ENCODE data around the gene C1QC.

Gene C1QC

DNA sequence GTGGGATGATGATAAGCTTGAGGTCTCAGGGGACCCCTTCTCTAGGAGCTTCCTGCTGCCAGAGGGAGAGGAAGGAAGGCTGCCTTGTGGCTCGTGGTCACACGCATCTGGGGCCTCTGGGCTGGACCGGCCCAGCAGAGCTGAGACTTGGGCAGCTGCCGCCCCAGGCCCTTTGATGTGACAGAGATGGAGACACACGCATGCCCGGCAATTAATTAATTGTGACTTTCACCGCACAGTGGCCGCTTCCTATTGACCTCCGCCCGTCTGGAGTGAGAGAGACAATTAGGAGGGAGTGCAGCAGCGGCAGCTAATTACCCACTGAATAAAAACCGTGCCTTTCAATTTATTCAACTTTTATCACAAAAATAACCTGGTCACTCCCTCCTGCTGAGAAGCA, 23.6 kb upstream of the C1QC start:
- DNase-seq = no peak

DNA sequence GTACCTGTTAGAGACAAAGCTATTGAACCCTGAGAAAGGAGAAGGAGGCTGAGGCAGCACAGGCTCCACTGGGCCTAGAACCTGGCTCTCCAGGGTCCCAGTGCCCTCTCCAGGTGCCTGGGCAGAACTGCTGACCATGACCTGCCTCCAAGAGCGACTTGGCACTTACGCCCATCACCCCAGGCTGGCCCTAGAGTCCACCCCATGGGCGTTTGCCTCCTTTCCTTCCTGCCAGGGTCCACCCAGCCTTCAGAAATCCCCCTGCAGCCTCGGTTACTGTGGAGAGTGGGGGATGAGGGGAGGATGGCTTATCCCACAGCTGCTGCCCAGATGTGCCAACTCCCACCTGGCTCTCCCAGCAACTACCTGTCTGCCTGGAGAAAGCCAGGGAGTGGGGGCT, 21.7 kb upstream of the C1QC start:
- DNase-seq = no peak

DNA sequence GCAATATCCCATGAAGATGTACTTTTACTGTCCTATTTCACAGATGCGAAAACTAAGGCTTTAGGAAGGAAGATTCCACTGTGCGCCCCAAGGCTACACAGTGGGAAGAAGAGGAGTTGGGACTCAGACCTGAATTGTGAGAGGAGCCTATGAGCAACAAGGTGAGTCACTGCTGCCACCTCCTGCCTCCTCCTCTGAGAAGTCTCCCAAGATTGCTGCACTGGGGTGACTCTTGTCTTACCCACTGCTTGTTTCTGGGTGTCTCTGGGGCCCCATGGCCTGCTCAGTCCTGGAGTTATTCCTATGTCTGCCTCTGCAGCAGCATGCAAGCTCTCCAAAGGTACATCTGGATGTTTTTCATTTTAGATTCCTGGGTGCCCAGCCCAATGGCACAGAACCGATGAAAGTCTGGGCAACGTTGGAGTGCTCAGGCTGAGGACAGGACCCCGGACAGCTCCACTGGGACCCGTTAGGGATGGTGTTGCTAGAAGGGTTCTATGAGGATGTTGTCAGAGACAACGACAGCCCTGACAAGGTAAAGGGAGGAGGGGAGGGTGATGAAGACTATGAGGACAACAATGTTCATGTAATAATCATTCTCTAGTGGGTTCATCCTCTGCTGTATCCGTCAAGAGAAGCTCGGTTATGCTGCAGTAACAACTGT, 18.0 kb upstream of the C1QC start:
- no peak for DNase-seq

DNA sequence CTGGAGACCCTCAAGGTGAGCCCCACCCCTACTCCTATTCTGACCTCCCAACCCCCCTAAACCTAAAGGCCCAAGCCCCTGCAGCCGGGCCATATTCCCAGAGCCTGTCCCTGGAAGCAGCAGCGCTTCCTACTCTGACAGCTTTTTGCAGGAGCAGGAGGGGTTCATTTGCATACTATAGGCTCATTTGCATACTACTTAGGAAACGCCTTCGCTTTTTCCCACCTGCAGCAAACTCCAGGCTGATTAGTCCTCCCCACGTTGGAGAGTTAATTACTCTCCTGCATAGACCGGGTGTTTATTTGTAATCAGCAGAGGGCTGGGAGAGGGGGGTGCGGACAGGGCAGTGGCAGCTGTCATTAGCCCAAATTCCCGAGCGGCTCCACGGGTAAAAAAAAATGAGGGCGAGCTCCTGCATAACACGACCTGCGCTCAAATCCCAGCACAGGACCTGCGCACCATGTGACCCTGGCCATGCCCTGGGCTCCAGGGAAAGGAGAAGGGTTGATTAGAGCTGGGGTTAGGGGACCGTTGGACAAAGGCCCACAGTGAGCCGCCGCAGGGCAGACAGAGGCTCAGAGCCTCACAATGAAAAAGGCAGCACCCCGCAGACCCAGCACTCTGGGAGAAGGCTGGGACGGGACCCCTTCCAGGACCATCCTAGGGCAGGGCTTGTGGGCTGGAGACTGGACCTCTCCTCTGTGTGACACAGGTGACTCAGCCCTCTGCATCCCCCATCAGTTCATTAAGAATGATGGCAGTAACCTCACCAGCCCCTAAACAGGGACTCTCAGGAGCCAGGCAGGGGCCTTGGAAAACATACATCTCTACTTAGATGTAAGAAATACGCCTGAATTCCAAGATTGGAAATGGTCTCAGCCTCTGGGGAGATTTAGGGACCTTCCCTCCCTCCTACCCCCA, 16.9 kb upstream of the C1QC start:
- DNase-seq = peak; percentile 64

DNA sequence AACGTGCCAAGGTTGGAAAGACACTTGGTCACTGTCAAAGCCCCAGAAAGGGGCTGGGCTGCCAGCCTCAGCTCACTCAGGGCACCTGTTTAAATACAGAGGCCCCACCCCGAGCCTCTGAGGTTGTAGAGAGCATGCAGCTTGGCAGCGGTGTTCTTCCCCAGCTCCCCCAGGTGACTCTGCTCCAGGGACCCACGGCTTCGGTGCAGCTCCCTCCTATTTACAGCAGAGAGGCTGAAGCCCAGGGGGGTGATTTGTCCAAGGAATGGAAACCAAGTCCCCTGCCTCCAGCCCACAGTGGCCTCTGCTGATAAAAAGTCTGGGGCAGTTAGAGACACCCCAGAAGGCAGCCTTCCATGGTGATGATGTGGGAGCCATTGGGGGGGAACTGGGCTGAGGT, 16.1 kb upstream of the C1QC start:
- peak; percentile 35 for DNase-seq

DNA sequence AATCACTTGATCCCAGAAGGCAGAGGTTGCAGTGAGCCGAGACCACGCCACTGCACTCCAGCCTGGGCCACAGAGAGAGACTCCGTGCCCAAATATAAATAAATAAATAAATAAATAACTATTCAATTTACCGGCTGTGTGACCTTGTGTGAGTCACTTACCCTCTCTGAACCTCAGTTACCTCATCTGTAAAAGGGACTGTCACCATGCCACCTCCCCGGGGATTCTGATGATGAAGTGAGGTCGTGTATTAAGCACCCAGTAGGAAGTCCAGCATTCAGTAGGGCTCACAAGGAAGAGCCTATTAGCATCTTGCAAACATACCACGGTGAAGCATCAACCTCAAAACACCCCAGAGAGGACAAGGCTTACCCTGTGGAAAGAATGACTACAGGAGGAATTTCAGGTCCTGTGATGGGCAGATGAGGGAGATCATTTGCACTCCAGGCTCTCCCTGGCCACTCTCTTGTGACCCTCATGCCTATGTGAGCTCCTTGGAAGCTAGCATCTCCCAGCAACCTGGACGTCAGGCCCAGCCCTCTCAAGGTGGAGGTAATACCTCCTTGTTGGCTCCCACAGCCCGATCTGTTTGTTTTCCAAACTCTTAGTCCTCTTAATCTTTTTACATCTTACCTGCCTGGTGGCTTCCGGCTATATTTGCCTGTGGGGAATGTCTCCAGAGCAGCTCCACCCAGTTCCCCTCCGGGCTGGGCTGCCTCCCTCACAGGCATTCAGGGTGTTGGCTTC, 14.6 kb upstream of the C1QC start:
- no peak for DNase-seq

DNA sequence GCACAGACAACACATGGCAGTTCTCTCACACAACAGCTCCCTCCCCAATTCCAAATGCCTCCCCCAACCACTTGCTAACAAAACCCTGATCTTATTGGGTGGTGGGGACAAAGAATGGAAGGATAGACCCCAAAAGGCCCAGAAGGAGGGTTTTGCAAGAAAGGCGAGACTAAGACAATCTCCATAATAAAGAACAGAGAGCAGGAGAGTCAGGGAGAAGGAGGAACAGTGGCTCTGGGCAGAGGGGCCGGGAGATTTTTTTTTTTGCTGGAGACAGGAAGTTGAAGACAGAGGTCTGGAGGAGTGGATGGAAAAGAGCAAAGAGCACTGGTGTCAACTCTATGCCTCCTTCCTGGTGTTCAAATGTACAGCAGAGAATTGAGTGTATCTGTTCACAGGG, 13.5 kb upstream of the C1QC start:
- no peak for DNase-seq

DNA sequence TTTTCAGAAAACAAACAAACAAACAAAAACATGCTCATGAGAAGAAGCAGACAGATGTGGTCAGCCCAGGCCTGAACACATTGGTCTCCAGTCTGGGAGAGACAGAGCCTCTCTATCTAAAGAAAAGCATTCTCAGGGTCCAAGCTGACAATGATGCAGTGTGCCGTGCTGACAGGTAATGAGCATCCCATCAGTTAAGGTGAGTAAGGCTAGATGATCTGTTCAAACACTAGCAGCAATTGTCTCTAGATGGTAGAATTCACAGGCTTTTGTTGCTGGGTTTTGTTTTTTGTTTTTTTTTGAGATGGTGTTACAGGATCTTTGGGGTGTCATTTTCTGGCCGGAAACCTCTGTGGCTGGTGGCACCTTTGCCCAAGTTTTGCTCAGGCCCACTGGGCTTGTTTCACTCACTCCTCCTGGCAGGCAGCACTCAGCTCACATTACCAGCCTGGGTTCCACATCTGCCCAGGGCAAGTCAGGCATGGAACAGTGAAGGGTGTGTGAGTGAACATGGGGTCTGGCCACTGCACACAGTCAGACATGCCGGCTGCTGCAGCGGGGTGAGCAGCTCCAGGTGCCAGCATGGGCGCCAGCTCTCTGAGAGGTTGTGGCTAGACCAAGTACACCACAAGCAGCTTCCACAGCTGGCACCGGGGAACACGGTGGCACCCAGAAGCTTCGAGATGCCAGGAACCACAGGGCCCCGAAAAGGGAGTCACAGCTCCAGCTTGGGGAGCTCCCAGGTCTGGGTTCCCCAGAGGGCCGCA, 9.6 kb upstream of the C1QC start:
- no peak for DNase-seq

DNA sequence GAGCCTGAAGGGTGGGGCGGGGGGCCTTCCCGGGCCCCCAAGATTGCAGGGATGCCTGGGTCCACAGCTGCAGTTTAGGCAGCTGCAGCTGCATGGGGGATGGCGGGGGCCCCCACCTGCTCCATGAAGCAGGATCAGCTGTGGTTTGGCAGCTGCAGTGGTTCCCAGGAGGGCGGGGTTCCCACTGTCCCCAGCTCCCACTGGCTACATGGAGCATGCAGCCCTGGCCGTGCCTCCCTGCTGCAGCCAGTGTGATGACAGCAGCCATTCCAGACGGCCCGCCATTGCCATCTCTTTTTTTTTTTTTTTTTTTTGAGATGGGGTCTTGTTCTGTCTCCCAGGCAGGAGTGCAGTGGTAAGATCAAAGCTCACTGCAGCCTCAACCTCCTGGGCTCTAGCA, 8.0 kb upstream of the C1QC start:
- no peak for DNase-seq

DNA sequence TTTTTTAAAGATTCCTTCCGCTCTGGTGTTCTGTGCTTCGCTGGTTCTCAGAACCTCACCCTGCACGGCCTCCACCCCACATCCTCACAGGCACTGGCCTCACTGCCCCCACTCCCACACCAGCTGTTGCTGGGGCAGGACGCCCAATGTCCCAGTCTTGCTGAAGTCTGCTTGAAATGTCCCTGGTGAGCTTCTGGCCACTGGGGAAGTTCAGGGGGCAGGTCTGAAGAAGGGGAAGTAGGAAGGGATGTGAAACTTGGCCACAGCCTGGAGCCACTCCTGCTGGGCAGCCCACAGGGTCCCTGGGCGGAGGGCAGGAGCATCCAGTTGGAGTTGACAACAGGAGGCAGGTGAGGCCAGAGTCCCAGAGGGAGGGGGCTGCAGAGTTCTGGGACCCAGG, 7.1 kb upstream of the C1QC start, which contains the start of gene C1QA:
TSS of gene C1QA (plus strand) at position 276 of the 400 bp plus-strand sequence. CDS start 989 bp downstream, outside the sequence.
- no peak for DNase-seq

DNA sequence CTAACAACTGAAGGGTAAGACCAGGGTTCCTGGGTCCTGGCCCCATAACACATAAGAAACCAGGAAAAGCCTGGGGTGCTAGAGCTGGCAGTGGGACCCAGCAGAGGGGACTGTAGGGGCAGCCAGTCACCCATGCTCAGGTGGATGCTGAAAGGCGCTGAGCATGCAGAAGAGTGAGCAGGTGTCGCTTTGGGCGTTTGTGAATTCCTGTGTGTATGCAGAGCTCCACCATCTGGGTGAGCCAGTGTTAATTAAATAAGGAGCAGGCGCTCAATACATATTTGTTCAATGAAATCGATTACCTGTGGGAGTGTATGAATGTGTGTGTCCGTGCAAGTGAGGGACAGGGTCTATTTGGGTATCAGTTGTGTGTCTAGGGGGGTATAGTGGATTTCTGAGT, 6.5 kb upstream of the C1QC start:
- peak; percentile 44 for DNase-seq

DNA sequence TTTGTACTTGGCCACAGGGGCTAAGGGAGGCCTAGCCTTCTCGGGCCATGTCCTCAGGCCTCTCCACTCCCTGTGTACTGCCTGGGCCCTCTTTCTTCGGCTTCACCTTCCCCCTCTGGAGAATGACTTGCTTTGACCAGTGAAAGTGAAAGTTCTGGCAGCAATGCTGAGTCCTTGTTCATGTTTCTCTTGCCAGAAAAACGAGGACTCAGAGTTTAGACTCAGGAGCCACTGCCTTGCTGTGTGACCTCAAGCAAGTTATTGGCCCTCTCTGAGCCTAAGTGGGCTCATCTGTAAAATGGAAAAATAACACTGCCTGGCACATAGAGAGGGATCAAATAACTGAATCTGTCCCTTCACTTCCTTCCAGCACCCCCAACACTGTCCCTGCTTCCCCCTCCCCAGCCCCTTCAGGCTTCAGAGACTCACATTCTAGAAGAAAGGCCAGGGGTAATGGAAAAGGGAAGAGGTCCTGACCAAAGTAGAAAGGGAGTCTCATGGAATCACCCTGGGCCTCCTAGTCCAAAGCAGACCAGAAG, 5.5 kb upstream of the C1QC start:
- DNase-seq = no peak

DNA sequence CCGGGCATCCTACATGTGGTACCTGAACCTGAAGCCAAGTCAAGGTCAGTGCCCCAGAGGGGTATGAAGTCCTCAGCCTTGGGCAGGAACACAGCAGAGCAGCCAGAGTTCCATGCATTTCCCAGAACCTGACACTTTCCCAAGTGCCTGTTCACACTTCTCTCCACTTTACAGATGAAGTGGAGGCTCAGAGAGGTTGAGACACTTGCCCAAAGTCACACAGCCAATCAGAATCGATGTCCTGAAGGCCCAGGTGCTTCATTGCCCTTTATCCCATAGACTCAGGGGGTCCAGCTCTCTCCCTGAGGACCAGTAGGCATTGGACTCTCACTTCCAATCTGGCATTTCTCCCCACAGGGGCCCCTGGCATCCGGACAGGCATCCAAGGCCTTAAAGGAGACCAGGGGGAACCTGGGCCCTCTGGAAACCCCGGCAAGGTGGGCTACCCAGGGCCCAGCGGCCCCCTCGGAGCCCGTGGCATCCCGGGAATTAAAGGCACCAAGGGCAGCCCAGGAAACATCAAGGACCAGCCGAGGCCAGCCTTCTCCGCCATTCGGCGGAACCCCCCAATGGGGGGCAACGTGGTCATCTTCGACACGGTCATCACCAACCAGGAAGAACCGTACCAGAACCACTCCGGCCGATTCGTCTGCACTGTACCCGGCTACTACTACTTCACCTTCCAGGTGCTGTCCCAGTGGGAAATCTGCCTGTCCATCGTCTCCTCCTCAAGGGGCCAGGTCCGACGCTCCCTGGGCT, 4.8 kb upstream of the C1QC start:
- no peak for DNase-seq

DNA sequence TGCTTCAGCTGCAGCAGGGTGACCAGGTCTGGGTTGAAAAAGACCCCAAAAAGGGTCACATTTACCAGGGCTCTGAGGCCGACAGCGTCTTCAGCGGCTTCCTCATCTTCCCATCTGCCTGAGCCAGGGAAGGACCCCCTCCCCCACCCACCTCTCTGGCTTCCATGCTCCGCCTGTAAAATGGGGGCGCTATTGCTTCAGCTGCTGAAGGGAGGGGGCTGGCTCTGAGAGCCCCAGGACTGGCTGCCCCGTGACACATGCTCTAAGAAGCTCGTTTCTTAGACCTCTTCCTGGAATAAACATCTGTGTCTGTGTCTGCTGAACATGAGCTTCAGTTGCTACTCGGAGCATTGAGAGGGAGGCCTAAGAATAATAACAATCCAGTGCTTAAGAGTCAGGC, 4.1 kb upstream of the C1QC start:
- no peak for DNase-seq

DNA sequence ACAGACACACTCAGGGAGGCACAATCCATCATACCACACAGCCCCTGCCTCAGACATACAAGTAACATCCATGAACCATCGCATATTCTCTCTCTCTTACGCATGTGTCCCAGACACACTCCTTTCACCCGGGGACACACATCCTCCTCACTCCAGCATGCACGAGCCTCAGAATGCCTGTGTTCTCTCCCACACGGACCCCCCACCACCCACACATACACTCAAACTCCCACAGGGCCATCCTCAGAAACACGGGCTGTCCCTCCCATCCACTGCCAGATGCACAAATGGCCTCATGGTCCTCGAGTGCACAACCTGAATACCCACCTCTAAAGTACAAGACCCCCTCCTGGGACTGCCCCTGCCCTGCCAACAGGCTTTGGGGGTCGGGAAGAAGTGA, 2.2 kb upstream of the C1QC start:
- no peak for DNase-seq

DNA sequence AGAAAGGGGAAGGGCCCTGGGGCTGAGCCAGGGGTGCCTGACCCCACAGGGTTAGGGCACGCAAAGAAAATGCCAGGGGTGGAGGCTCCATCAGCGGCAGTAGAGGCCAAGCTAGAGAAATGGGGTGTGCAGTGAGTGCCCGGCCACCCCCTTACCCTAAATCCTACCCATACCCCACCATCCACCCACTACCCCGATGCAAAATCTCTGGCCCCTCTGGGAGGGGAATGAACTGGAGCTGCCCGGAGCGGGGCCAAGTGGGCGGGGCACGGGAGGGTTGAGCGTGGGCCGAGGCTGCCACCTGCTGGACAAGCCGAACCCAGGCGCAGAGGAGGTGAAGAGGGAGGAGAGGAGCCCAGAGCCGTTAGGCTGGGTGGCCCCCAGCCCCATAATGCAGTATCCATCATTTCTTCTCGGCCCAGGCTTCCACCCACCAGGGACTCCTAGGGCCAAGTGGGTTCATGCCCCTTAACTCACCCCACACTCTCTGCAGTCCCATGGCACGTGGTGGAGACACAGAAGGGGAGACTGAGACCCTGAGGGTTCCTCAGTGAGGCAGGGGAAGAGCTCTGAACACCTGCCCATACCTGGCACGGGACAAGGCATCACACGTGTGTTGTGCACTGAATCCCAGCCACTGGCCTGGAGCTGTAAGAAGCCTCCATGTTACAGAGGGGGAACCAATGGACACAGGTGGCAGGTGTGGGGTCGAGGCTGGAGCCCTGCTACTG, 1.4 kb upstream of the C1QC start:
- peak; percentile 37 for DNase-seq

DNA sequence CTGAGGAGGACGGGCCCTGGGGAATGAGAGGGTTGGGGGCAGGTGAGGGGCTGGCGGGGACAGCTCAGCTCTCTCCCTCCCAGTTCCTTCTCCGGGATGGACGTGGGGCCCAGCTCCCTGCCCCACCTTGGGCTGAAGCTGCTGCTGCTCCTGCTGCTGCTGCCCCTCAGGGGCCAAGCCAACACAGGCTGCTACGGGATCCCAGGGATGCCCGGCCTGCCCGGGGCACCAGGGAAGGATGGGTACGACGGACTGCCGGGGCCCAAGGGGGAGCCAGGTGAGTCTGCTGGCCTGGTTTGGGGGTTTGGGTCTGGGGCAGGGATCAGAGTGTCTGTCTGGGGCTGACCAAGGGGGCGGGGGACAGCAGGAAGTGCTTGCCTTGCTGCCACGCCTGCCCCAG, 495 bp downstream of the C1QC start:
- DNase-seq = no peak

DNA sequence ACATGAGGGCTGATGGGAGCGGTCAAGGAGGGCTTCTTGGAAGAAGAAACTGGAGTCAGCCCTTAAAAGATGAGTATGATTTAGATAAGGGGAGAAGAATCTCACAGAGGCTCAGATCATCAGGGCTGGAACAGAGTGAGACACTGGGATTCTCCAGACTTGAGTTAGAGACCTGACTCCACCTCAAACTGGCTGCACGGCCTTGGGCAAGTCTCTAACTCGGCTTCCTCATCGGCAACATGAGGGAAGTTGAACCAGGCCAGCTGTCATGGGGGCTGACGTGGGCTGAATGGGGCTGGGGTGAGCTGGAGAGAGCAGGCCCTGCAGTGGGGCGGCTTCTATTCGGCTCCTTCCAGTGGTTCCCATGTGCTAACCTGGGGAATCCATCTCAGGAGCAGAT, 2.5 kb downstream of the C1QC start:
- no peak for DNase-seq

DNA sequence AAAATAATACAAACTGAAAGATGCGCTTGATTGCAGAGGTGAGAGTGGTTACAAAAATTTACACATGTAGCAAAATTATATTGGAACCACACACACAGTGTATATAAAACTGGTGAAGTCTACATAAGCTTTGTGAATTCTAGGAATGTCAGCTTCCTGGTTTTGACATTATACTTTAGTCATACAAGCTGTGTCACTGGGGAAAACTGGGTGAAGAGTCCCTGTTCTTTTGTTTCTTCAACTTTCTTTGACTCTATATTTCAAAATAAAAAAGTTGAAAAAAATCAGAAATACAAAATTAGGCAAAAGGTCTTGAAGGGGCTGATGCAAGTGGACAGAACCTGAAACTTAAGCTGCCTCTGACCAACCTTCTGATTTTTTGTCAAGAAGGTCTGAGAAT, 3.0 kb downstream of the C1QC start:
- no peak for DNase-seq

DNA sequence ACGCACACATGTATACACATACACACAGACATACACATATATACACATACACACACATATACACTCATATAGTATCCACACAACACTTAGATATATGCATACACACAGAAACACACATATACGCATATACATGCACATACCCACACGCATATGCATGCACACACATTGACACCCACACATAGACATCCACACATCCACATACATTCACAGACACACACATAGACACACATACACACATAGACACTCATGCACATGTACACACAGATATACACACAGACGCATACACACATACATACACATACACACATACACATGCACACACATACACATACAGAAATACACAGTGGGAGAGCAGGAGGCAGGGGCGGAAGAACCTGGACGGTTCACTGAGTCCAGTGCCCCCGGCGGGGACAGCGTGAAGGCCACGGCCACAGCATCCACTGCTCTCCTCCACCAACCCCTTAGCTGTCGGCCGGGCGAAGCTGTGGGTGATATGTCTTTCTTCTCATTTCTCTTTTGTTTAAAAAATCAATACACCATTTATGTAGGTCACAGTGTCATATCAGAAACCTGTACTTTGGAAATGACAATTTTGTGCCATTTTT, 6.8 kb downstream of the C1QC start:
- DNase-seq = no peak
